ENCODE data around the gene SFTPA2. TPM values are rescaled to one million over a fixed set of nuclear protein-coding genes. Genes with fewer than 3 reads are reported as not detected.
"Not testable (repeated sequence)": the region's sequence is repeated elsewhere in the genome, so short reads cannot be mapped to it uniquely, and the experiment has no call there.

The SFTPA2 gene
- polyA plus RNA-seq, 3 donors, result not detected

DNA sequence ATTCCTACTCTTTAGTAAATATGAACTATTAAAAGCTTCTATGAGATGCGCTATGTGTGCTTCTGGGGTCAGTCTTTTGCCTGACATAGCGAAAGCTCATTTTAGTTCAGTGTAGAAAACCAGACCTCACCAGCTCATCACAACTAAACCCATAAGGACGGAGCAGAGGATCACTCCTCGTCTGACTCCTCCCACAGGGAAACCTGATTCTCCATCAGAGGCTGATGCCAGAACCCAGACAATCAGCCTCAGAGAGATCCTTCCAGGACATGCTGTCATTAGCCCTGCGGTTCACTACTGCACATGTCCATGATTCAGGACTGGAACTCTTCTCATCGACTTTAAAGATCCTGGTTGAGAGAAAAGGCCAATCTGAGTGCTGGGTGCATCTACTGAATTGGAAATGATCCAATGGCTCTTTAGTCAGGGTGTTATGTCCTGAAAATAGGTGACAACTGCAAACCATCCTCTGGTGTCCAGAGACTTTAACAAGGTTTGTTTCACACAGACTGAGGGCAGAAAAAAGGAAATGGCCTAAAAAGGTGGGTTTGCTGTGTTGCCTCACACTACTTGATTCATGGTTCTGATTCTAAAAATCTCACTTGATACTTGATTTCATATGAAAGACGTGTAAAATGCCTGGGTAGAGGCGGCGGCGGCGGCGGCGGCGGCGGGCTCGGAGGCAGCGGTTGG, 48.2 kb downstream of the SFTPA2 start, which contains the start of gene EIF5AL1:
TSS of gene EIF5AL1 (plus strand) at position 643 of the 693 bp plus-strand sequence. CDS start 117 bp downstream, outside the sequence.
- H3K27ac ChIP-seq (ENCODE audit: low read depth in 1 of 2, low read length in 2 of 2); H3K36me3 Mint-ChIP-seq; H3K4me2 ChIP-seq (replicated peaks; ENCODE audit: extremely low read depth, low read length, poor library complexity, severe bottlenecking); H3K36me3 ChIP-seq (replicated peaks in 1 of 2; ENCODE audit: control insufficient read depth in 1 of 2, insufficient read depth in 2 of 2, low read length in 2 of 2); H3K79me2 ChIP-seq (ENCODE audit: insufficient read depth, low read length); H3K4me1 Mint-ChIP-seq; H3K9me3 ChIP-seq (replicated peaks in 1 of 2; ENCODE audit: control insufficient read depth in 1 of 2, insufficient read depth in 1 of 2, low read length in 2 of 2); H3K27ac Mint-ChIP-seq; H3K4me3 ChIP-seq (replicated peaks in 1 of 3; ENCODE audit: low read depth in 2 of 3, low read length in 3 of 3); H3K9me3 Mint-ChIP-seq; H3K27me3 ChIP-seq (ENCODE audit: control insufficient read depth in 2 of 2, insufficient read depth in 2 of 2, low read length in 2 of 2); H3K27me3 Mint-ChIP-seq (ENCODE audit: low read depth in 3 of 3); DNase-seq; H3K4me3 Mint-ChIP-seq; H3K9ac ChIP-seq (ENCODE audit: insufficient read depth, low read length, poor library complexity, severe bottlenecking); H2AFZ ChIP-seq (ENCODE audit: insufficient read depth, low read depth, low read length, poor library complexity, severe bottlenecking); H4K20me1 ChIP-seq (ENCODE audit: insufficient read depth, low read length); H3K4me1 ChIP-seq (ENCODE audit: control insufficient read depth in 1 of 2, insufficient read depth in 2 of 2, low read length in 2 of 2); intact Hi-C loops (cut with micrococcal nuclease): not testable (repeated sequence)
- WGBS (ENCODE audit: insufficient coverage), result no CpG with 5 or more reads among the region's 17 CpGs

DNA sequence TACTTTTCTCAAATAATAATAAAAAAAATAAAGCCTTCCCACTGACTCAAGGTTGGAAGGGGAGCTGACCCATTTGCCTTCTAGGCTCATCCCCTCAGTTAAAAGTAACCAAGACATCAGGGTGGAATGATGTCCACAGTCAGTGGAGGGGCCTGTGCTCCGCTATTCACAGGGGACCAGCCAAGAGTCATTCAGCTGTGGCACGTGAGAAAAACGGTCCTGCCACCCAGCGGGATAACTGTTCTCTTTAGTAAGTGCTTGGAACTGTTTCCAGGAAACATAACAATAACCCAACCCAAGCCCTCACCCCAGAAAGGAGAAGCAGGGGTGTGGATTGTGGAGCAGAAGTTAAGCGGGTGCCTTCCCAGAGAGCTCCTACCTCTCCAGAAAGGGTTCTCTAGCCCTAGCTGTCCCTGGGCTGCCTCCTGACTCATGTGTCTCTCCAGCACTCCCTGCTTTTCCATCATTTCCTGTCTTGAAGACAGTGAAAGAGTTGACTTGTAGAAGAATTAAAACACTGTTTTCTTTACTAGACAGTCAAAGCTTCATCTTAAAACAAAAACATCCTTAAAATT, 50.2 kb downstream of the SFTPA2 start:
- H3K4me3 Mint-ChIP-seq; H3K4me2 ChIP-seq (replicated peaks; ENCODE audit: extremely low read depth, low read length, poor library complexity, severe bottlenecking); H3K9me3 Mint-ChIP-seq; H3K4me3 ChIP-seq (replicated peaks in 1 of 3; ENCODE audit: low read depth in 2 of 3, low read length in 3 of 3); H3K36me3 Mint-ChIP-seq; H3K4me1 Mint-ChIP-seq; H3K36me3 ChIP-seq (replicated peaks in 1 of 2; ENCODE audit: control insufficient read depth in 1 of 2, insufficient read depth in 2 of 2, low read length in 2 of 2); H3K9me3 ChIP-seq (replicated peaks in 1 of 2; ENCODE audit: control insufficient read depth in 1 of 2, insufficient read depth in 1 of 2, low read length in 2 of 2); H3K9ac ChIP-seq (ENCODE audit: insufficient read depth, low read length, poor library complexity, severe bottlenecking); H3K4me1 ChIP-seq (ENCODE audit: control insufficient read depth in 1 of 2, insufficient read depth in 2 of 2, low read length in 2 of 2); H3K27ac Mint-ChIP-seq; H3K79me2 ChIP-seq (ENCODE audit: insufficient read depth, low read length); H2AFZ ChIP-seq (ENCODE audit: insufficient read depth, low read depth, low read length, poor library complexity, severe bottlenecking); DNase-seq; H3K27me3 ChIP-seq (ENCODE audit: control insufficient read depth in 2 of 2, insufficient read depth in 2 of 2, low read length in 2 of 2); H3K27ac ChIP-seq (ENCODE audit: low read depth in 1 of 2, low read length in 2 of 2); H4K20me1 ChIP-seq (ENCODE audit: insufficient read depth, low read length); intact Hi-C loops (cut with micrococcal nuclease): not testable (repeated sequence)
- no CpG with 5 or more reads among the region's 5 CpGs for WGBS (ENCODE audit: insufficient coverage)
- H3K27me3 Mint-ChIP-seq (ENCODE audit: low read depth in 3 of 3), result peaks cover 9 to 20% (median 12%) of the 10 kb centered on the region in 3 donors

Data from CD14-positive monocyte (primary cell).